PC-9 (cell line): ENCODE results near the gene BTNL9. TPM values are rescaled to one million over a fixed set of nuclear protein-coding genes. Genes with fewer than 3 reads are reported as not detected.

Experiments used
- BruUV-seq: library from RNA; stranded (reverse); fragments of 400-500 nt; replicated peaks from 2 replicates; lab custom pipeline; 2021; lab: Mats Ljungman, UMichigan
- CTCF ChIA-PET: fragments of 300-600 bp; sonication (Branson Sonifier 250); formaldehyde crosslinking; loops from one replicate; lab custom pipeline; 2022; ENCODE audit warnings: antibody characterized with exemption; lab: Charles Lee
- POLR2A ChIA-PET: fragments of 300-600 bp; sonication (Branson Sonifier 250); formaldehyde crosslinking; loops from one replicate; lab custom pipeline; 2022; ENCODE audit warnings: antibody characterized with exemption; ENCODE audit not compliant: unreplicated experiment; lab: Charles Lee
- DNase-seq, 2 experiments: peaks; one replicate each; pipeline versions ENCODE4 v3.0.0 to v3.0.0-alpha.2; 2015 to 2022; ENCODE audit warnings: mixed read lengths in 1 of 2
- H2AFZ ChIP-seq: fragments of 200-600 bp; sonication (generic); 2 replicates; pipeline ENCODE4 v1.8.1; 2017; ENCODE audit warnings: antibody characterized with exemption
- H3F3A ChIP-seq: fragments of 200-600 bp; sonication (generic); 2 replicates; pipeline ENCODE4 v1.8.1; 2017; ENCODE audit warnings: antibody characterized with exemption, mild to moderate bottlenecking, low read depth; ENCODE audit not compliant: insufficient read depth
- H3K27ac ChIP-seq: fragments of 200-600 bp; sonication (generic); 2 replicates; pipeline ENCODE4 v1.6.1; 2016; ENCODE audit warnings: mixed run types
- H3K27me3 ChIP-seq: fragments of 200-600 bp; sonication (generic); 2 replicates; pipeline ENCODE4 v1.6.1; 2016; ENCODE audit warnings: low read depth, mixed run types; ENCODE audit not compliant: insufficient read depth
- H3K36me3 ChIP-seq: fragments of 200-600 bp; sonication (generic); 2 replicates; pipeline ENCODE4 v1.6.1; 2016; ENCODE audit warnings: low read depth, mixed run types
- H3K4me1 ChIP-seq: fragments of 200-600 bp; sonication (generic); replicated peaks from 2 replicates; pipeline ENCODE4 v1.6.1; 2016; ENCODE audit warnings: mixed run types; ENCODE audit not compliant: insufficient read depth
- H3K4me2 ChIP-seq: fragments of 200-600 bp; sonication (generic); 2 replicates; pipeline ENCODE4 v1.6.1; 2017; ENCODE audit warnings: mixed run types
- H3K4me3 ChIP-seq: fragments of 200-600 bp; sonication (generic); 2 replicates; pipeline ENCODE4 v1.6.1; 2016; ENCODE audit warnings: mixed run types
- H3K79me2 ChIP-seq: fragments of 200-600 bp; sonication (generic); 2 replicates; pipeline ENCODE4 v1.6.1; 2017; ENCODE audit warnings: low read depth, mixed run types
- H3K9me2 ChIP-seq: fragments of 200-600 bp; sonication (generic); 2 replicates; pipeline ENCODE4 v1.8.1; 2017; ENCODE audit warnings: mild to moderate bottlenecking; ENCODE audit not compliant: insufficient read depth
- H3K9me3 ChIP-seq: fragments of 200-600 bp; sonication (generic); 2 replicates; pipeline ENCODE4 v1.8.1; 2016; ENCODE audit warnings: low read depth; ENCODE audit not compliant: insufficient read depth
- H4K20me1 ChIP-seq: fragments of 200-600 bp; sonication (generic); 2 replicates; pipeline ENCODE4 v1.8.1; 2017; ENCODE audit not compliant: insufficient read depth
- CTCF ChIP-seq: fragments of 200-600 bp; sonication (generic); conservative IDR thresholded peaks from 2 replicates; pipeline ENCODE4 v1.6.1; 2017; ENCODE audit warnings: mixed run types, antibody characterized with exemption, mild to moderate bottlenecking, moderate library complexity
- EZH2 ChIP-seq: fragments of 200-600 bp; sonication (generic); IDR thresholded peaks from 2 replicates; pipeline ENCODE4 v1.8.0; 2017; ENCODE audit warnings: antibody characterized with exemption, low read depth
- intact Hi-C: fragments of 100-400 bp; cut with micrococcal nuclease; formaldehyde crosslinking; loops from one replicate; pipeline ENCODE4 v1.10.0; 2022; ENCODE audit not compliant: unreplicated experiment
- total RNA-seq: library from RNA; stranded (reverse); gene quantifications from 2 replicates; pipeline ENCODE4 v1.2.3, GENCODE V29; 2021

The BTNL9 gene
- total RNA-seq, 1 experiment from 2014 or later = not detected

GRCh38 chr5:181042722-181043121, 2.7 kb downstream of the BTNL9 start:
- Histone ChIP-seq H3K4me2 (no peak overlapping the region), H3K4me1 (no peaks in the 10 kb centered on the region), H4K20me1 (no peaks in the 10 kb centered on the region), H3K36me3 (no peaks in the 10 kb centered on the region), H3K27ac (no peak overlapping the region), H3K27me3 (peaks cover 90% of the 10 kb centered on the region), H3F3A (no peaks in the 10 kb centered on the region), H3K9me3 (no peaks in the 10 kb centered on the region), H2AFZ (no peak overlapping the region), H3K9me2 (no peaks in the 10 kb centered on the region), H3K4me3 (no peak overlapping the region), H3K79me2 (no peaks in the 10 kb centered on the region)
- ChIA-PET POLR2A (no interaction called here), CTCF (no interaction called here)
- intact Hi-C loops = loop anchor here (5.0 kb wide), 1 partner anchor 260 kb away; no protein-coding TSS in a partner anchor
- DNase-seq = no peak
- BruUV-seq = no TSS peak
- TF ChIP-seq CTCF (no peak), EZH2 (no peak)

DNA sequence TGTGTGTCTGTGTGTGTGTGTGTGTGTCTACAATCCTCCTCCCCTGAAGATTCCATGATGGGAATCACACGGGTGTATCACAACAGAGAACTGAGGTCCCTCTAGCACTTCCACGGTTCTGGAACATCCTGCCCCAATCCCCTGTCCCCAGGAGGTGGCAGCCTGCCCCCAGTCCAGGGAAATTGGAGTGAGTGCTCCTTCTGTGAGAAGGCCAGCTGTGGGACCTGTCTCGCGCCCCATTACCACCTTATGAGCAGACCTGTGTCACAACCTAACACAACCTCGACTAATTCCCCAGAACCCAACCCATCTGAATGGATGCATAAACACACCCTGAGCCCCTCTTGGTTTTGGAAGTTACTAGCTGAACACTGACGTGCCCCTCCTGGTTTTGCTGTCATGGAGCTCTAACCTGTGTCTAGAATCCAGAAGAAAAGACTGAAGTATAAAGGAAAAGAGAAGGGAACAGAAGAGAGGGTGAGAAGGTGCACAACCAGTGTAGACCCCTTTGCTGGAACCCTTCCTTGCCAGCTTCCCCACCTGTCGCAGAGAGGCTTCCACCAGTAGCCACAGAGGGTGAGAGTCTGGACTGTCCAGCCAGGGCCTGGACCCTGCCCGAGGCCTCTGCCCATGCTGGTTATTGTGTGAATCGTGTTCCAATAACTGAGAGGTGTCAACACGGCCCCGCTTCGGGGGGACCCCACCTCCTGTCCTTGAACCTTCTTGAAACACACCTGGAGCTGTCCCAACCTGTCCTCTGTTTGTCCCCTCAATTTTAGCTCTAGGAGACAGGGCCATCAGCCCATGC, 3.4 kb downstream of the BTNL9 start:
- BruUV-seq = no TSS peak
- no peaks in the 10 kb centered on the region for H3K9me3 ChIP-seq
- no peak overlapping the region for H2AFZ ChIP-seq
- H4K20me1 ChIP-seq = no peaks in the 10 kb centered on the region
- intact Hi-C loops = loop anchor here (5.0 kb wide), 1 partner anchor 261 kb away; no protein-coding TSS in a partner anchor
- TF ChIP-seq CTCF (peak; percentile 34), EZH2 (no peak)
- CTCF ChIA-PET = no interaction called here
- no peak for DNase-seq
- no peaks in the 10 kb centered on the region for H3K4me1 ChIP-seq
- H3K27ac ChIP-seq = no peak overlapping the region
- H3K4me2 ChIP-seq = no peak overlapping the region
- no peak overlapping the region for H3K4me3 ChIP-seq
- POLR2A ChIA-PET = no interaction called here
- no peaks in the 10 kb centered on the region for H3K9me2 ChIP-seq
- H3K27me3 ChIP-seq = peaks cover 90% of the 10 kb centered on the region
- no peaks in the 10 kb centered on the region for H3K79me2 ChIP-seq
- no peaks in the 10 kb centered on the region for H3K36me3 ChIP-seq
- H3F3A ChIP-seq = no peaks in the 10 kb centered on the region

GRCh38 chr5:181044093-181044599, 4.1 kb downstream of the BTNL9 start:
- Histone ChIP-seq H4K20me1 (no peaks in the 10 kb centered on the region), H3K4me1 (no peaks in the 10 kb centered on the region), H3K27me3 (peaks cover 87% of the 10 kb centered on the region), H3F3A (no peaks in the 10 kb centered on the region), H3K4me3 (no peak overlapping the region), H3K79me2 (no peaks in the 10 kb centered on the region), H3K9me3 (no peaks in the 10 kb centered on the region), H3K36me3 (no peaks in the 10 kb centered on the region), H3K27ac (no peak overlapping the region), H3K4me2 (no peak overlapping the region), H2AFZ (no peak overlapping the region), H3K9me2 (no peaks in the 10 kb centered on the region)
- DNase-seq = no peak
- POLR2A ChIA-PET = no interaction called here
- BruUV-seq = no TSS peak
- no peak for TF ChIP-seq CTCF
- TF ChIP-seq EZH2 = no peak
- CTCF ChIA-PET = no interaction called here
- intact Hi-C loops = loop anchor here (5.0 kb wide), 1 partner anchor 262 kb away; no protein-coding TSS in a partner anchor
